HUES64 (cell line): ENCODE results near the gene ARHGAP15.

Source experiments
- H3K27ac ChIP-seq: 2 replicates; pipeline ENCODE4 v1.7.0; 2013; ENCODE audit warnings: low read depth, low read length, inconsistent platforms
- H3K27me3 ChIP-seq: 2 replicates; pipeline ENCODE4 v1.6.1; 2013; ENCODE audit warnings: mild to moderate bottlenecking, low read length; ENCODE audit not compliant: insufficient read depth
- H3K36me3 ChIP-seq: 2 replicates; pipeline ENCODE4 v1.6.1; 2013; ENCODE audit warnings: mild to moderate bottlenecking, low read length; ENCODE audit not compliant: insufficient read depth
- H3K4me1 ChIP-seq: 2 replicates; pipeline ENCODE4 v1.6.1; 2013; ENCODE audit warnings: mild to moderate bottlenecking, low read length, moderate library complexity; ENCODE audit not compliant: insufficient read depth
- H3K4me3 ChIP-seq: 2 replicates; pipeline ENCODE4 v1.5.1; 2013; ENCODE audit warnings: mild to moderate bottlenecking, low read length, moderate library complexity
- H3K9ac ChIP-seq: 2 replicates; pipeline ENCODE4 v1.6.1; 2013; ENCODE audit warnings: mild to moderate bottlenecking, low read depth, low read length
- H3K9me3 ChIP-seq: 2 replicates; pipeline ENCODE4 v1.6.1; 2013; ENCODE audit warnings: low read depth, low read length; ENCODE audit not compliant: insufficient read depth
- WGBS: fragments of 150-250, 120-280 bp; methylation state at CpG from one replicate; pipeline ENCODE4 v1.1.7; 2013; ENCODE audit warnings: missing lambda C conversion rate; 5-methylcytosine and 5-hydroxymethylcytosine counted together

ARHGAP15 gene

DNA sequence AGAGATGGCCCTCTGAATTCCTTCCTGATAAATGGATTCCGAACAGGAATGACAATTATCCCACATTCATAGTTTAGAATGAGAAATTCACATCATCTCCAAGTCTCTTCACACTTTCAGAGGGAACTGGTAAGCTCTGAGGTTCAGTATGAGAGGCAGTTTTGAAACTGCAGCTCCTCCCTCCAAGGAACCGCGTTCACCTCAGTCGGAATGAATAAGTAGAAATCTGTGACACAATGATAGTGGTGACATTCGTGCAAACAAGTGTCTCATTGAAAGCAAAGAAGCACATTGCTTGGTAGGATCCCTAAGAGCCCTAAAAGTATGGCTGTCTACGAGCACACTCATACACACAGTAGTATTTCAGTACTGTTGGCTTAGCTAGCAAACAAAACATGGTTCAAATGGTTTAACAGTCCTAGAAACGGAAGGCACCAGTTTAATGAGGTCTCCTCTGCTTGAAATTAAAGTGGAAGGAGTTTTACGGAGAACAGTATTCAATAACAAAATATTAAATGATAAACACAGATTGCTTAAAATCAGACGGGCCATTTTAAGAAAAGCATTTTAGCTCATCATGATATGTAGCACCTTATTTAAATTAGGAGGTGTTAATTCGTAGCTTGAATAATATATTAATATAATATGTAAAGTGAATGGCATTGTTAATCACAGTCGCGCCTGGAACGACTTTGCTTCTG is 225.0 kb downstream of the ARHGAP15 start:
- no peak overlapping the region for H3K4me3 ChIP-seq
- peaks cover 8% of the 10 kb centered on the region for H3K4me1 ChIP-seq
- H3K36me3 ChIP-seq, result no peaks in the 10 kb centered on the region
- H3K27ac ChIP-seq, result no peak overlapping the region
- WGBS, result 96% methylated on average over 11 of the region's 13 CpGs
- no peak overlapping the region for H3K9ac ChIP-seq
- H3K9me3 ChIP-seq, result no peaks in the 10 kb centered on the region
- no peaks in the 10 kb centered on the region for H3K27me3 ChIP-seq

DNA sequence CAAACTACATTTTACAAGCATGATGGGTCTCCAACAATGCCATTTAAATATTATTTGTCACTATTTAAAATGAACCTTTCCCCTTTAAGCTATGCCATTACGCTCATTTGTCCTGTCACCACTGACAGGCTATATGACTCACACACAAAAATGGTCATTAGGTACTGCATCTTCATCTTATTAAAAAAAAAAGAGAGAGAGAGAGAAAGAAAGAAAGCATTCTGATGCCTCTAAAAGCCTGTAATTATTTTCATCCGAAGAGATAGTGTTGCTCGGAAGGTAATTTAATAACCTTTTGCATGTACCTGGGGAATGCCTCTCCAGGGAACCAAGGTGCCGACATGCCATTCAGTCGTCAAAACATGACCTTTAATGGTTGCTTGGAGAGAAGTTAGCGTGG is 226.7 kb downstream of the ARHGAP15 start:
- 83% methylated on average over 6 of the region's 6 CpGs for WGBS
- no peak overlapping the region for H3K27ac ChIP-seq
- H3K27me3 ChIP-seq, result no peaks in the 10 kb centered on the region
- no peaks in the 10 kb centered on the region for H3K36me3 ChIP-seq
- no peak overlapping the region for H3K9ac ChIP-seq
- H3K9me3 ChIP-seq, result no peaks in the 10 kb centered on the region
- H3K4me1 ChIP-seq, result peaks cover 8% of the 10 kb centered on the region; the same call in 1 of the 2 replicates
- no peak overlapping the region for H3K4me3 ChIP-seq

DNA sequence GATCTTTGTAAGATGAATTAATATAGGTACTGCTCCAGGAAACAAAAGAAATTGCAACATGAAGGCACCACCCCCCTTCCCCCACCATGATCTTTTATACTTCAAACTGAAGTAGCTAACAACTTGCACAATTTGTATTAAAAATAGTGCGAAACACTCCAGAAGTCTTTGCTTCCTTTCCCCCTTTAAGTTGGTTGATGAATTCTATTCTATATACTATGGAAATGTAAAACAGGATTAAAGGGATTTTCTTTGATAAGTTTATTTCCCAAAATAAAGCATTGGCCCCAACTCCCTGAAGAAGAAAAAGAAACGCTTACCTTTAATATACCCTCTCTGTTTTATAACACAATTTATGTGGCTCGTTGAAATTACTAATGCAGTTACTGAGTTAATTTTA is 227.1 kb downstream of the ARHGAP15 start:
- no peak overlapping the region for H3K9ac ChIP-seq
- H3K27ac ChIP-seq, result no peak overlapping the region
- H3K27me3 ChIP-seq, result no peaks in the 10 kb centered on the region
- H3K4me3 ChIP-seq, result no peak overlapping the region
- no CpG with 5 or more reads among the region's 3 CpGs for WGBS
- H3K4me1 ChIP-seq, result peaks cover 8% of the 10 kb centered on the region; the same call in 1 of the 2 replicates
- H3K36me3 ChIP-seq, result no peaks in the 10 kb centered on the region
- no peaks in the 10 kb centered on the region for H3K9me3 ChIP-seq

DNA sequence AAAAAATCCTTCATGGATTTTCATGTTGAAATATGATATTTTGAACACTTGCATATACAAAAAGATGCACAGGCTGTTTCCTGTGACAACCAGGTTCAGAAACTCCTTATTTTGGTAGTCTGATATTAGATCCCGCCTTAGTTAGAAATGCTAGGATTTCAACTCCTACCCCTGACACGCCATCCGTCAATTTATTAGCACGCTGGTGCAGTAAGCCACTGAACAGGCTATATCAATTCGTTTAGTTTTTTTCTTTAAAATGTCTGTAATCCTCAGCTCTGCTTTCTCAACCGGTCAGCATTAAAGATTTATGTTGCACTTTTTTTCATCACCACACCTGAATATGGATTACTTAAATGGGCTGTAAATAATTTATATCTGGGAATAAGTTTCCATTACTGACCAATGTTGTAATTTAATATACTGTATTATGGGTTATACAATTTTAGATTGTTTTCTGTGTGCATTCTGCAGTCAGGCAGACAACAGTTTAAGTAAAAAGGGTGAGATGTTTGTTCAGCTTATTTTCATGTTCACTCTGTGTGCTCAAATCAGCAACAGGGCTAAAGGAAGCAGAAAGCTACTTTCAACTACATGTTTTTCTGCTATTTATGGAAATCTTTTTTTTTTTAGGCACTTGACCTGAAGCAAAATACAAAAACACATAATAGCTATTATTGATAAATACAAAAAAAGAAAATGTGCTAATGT is 227.7 kb downstream of the ARHGAP15 start:
- Histone ChIP-seq H3K36me3 (no peaks in the 10 kb centered on the region), H3K27ac (no peak overlapping the region)
- WGBS, result 96% methylated on average over 6 of the region's 6 CpGs

DNA sequence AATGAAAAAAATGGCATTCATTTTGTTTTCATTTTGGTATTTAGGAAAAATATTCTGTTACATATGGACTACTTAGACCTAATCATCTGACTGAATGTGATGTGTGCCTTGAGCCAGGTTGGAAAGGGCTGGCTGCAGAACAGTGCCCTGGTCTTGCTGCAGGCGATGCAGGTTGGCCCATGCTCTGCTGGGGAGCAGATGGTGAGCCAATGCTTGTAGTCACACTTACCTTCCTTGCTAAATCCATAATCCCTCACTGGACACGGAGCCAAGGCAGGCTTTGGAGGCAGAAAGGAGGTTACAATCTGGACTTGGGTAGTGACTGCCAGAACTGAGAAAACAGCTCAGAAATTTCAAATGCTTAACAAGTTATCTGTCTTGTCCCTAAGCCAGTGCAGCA is 228.7 kb downstream of the ARHGAP15 start:
- no peaks in the 10 kb centered on the region for H3K36me3 ChIP-seq
- peaks cover 8% of the 10 kb centered on the region; the same call in 1 of the 2 replicates for H3K4me1 ChIP-seq
- no peaks in the 10 kb centered on the region for H3K27me3 ChIP-seq
- no peaks in the 10 kb centered on the region for H3K9me3 ChIP-seq
- no peak overlapping the region for H3K4me3 ChIP-seq
- no peak overlapping the region for H3K27ac ChIP-seq
- WGBS, result 76% methylated on average over 2 of the region's 2 CpGs
- H3K9ac ChIP-seq, result no peak overlapping the region

More for the DNA sequence above, 227.7 kb downstream of the ARHGAP15 start:
- Histone ChIP-seq H3K27me3 (no peaks in the 10 kb centered on the region), H3K4me3 (no peak overlapping the region), H3K9me3 (no peaks in the 10 kb centered on the region), H3K9ac (no peak overlapping the region), H3K4me1 (peaks cover 8% of the 10 kb centered on the region; the same call in 1 of the 2 replicates)

DNA sequence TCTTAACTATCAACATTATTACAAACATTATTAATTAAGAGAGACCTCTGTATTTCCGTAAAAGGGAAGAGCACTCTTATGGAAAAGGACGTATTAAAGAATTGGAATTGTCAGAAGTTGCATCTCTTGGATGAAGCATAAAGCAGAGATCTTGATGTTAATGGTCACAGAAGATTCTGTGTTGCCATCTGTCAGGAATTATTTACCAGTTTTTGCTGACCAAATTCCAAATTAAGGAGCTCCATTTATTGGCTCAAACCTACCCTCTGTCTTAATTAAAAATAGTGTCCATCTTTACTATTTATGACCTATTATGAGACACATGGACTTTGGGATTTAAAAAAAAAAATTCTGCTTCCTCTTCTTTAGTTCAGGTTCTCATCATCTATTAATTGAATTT is 232.1 kb downstream of the ARHGAP15 start:
- Histone ChIP-seq H3K36me3 (no peaks in the 10 kb centered on the region), H3K27ac (no peak overlapping the region), H3K4me3 (no peak overlapping the region), H3K4me1 (peaks cover 3% of the 10 kb centered on the region; the same call in 1 of the 2 replicates), H3K9me3 (no peaks in the 10 kb centered on the region), H3K27me3 (no peaks in the 10 kb centered on the region), H3K9ac (no peak overlapping the region)
- WGBS, result 92% methylated on average over 2 of the region's 2 CpGs

DNA sequence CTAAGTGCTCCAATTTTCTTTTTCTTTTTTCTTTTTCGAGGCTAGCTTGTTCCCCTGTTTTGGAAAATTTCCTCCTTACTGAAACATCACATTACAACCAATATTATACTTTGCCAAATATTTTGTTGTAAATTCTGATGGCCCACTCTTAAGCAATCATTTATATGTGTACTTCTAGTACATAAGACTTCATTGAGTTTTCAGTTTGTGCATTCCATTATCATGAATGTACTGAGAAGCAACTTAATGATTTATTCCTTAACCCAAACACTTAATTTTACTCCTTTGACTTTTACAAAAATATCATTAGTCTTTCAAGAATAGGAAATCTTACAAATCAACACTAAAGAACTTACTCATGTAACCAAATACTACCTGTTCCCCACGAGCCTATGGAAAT is 242.4 kb downstream of the ARHGAP15 start:
- Histone ChIP-seq H3K27ac (no peak overlapping the region), H3K4me1 (no peaks in the 10 kb centered on the region), H3K9ac (no peak overlapping the region), H3K4me3 (no peak overlapping the region), H3K9me3 (no peaks in the 10 kb centered on the region), H3K36me3 (no peaks in the 10 kb centered on the region), H3K27me3 (no peaks in the 10 kb centered on the region)
- 100% methylated on average over 1 of the region's 2 CpGs for WGBS

DNA sequence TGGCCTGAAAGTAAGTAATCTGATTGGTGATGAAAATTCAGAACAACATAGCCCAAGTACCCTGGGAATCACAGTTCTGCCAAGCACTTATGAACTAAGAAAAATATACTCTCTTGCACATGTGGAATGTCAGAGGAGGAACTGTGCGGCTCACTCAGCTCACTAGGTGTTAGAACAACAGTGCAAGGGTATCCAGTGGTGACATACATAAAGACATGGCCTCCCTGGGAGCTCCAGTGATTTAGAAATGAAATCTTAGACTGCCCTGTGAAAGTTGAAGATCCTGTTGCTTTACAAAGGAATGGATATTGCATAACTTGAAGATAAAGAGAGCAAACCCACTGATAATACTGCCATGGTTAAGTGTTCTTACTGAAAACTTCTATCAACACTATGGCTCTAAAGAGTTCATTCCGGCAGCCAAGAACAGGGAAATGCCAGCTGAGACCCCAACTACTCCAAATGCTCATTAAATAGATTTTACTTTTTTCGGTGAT is 246.2 kb downstream of the ARHGAP15 start:
- Histone ChIP-seq H3K4me3 (no peak overlapping the region), H3K4me1 (no peaks in the 10 kb centered on the region), H3K36me3 (no peaks in the 10 kb centered on the region), H3K9ac (no peak overlapping the region), H3K27me3 (no peaks in the 10 kb centered on the region), H3K9me3 (no peaks in the 10 kb centered on the region), H3K27ac (no peak overlapping the region)
- 90% methylated on average over 2 of the region's 3 CpGs for WGBS

DNA sequence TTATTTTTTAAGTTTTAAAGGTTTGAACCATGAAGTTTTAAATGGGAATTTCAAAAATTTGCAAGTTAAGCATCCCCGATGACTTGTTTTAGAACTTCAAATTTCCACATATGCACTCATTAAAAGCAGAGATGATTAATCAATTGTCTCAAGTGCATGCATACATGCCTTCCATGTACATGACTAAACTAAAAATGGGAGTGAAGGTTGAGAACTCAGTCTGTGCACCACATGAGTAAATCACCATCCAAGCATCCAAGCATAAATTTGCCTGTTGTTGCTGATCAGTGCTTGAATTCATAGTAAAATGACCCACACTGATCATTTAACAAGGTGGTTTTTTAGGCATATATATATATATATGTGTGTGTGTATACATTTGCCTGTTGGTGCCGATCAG is 249.8 kb downstream of the ARHGAP15 start:
- Histone ChIP-seq H3K27me3 (no peaks in the 10 kb centered on the region), H3K4me3 (no peak overlapping the region), H3K9ac (no peak overlapping the region), H3K27ac (no peak overlapping the region), H3K4me1 (no peaks in the 10 kb centered on the region), H3K9me3 (no peaks in the 10 kb centered on the region), H3K36me3 (no peaks in the 10 kb centered on the region)
- 91% methylated on average over 1 of the region's 2 CpGs for WGBS

DNA sequence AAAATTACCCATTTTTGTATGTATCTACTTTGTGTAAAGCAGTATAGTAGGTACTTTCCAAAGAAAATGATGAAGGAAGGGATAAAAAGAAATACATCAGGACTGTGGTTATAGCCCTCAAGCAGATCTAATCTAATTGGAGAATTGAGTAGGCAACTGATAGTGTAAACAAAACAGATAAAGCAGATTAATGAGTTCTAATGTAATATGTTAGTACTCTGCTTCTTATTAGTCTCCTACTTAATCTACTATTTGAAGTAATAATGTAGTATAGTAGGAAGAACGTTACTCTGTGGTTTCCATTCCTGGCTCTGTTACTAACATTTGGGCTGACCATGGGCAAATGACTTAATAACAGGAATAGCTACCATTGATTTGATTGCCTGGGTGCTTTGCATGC is 250.7 kb downstream of the ARHGAP15 start:
- Histone ChIP-seq H3K4me1 (no peaks in the 10 kb centered on the region), H3K36me3 (no peaks in the 10 kb centered on the region), H3K9ac (no peak overlapping the region), H3K4me3 (no peak overlapping the region), H3K27me3 (no peaks in the 10 kb centered on the region), H3K27ac (no peak overlapping the region), H3K9me3 (no peaks in the 10 kb centered on the region)
- 89% methylated on average over 1 of the region's 1 CpG for WGBS

DNA sequence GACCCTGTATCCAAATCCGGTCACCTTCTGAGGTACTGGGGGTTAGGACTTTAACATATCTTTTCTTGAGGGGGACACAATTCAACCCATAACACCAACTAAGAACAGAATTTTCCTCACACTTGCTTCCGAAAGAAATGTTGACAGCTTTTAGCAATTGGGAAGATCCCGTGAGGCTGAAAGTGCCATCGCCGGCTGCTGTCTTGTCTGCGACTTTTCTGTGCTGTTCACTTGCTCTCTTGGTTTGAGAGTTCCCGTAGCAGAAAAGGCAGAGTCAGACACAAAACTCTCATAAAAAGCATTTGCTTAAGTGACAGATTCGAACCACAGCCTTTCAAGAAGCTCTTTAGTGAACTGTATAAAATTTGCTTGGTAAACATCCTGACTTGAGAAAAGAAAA is 253.4 kb downstream of the ARHGAP15 start:
- no peaks in the 10 kb centered on the region for H3K4me1 ChIP-seq
- no peak overlapping the region for H3K4me3 ChIP-seq
- 94% methylated on average over 8 of the region's 8 CpGs for WGBS
- H3K9me3 ChIP-seq, result no peaks in the 10 kb centered on the region
- H3K27ac ChIP-seq, result no peak overlapping the region
- H3K9ac ChIP-seq, result no peak overlapping the region
- H3K27me3 ChIP-seq, result no peaks in the 10 kb centered on the region
- H3K36me3 ChIP-seq, result no peaks in the 10 kb centered on the region
